Testis (tissue), 3 donors: ENCODE data around the gene THRAP3. TPM values are rescaled to one million over a fixed set of nuclear protein-coding genes. Genes with fewer than 3 reads are reported as not detected.

ENCODE experiments used
- DNase-seq: peaks from one replicate; pipeline ENCODE4 v3.0.0-alpha.2; 2019
- H3K27ac ChIP-seq, 2 donors: fragments of 200-600 bp; sonication (generic); one replicate each; pipeline ENCODE4 v1.5.1; 2019
- H3K27me3 ChIP-seq: fragments of 200-600 bp; sonication (generic); one replicate; pipeline ENCODE4 v1.5.1; 2019
- H3K36me3 ChIP-seq: fragments of 200-600 bp; sonication (generic); one replicate; pipeline ENCODE4 v1.5.1; 2017; ENCODE audit warnings: low read depth; ENCODE audit errors: missing control alignments
- H3K4me1 ChIP-seq: fragments of 200-600 bp; sonication (generic); one replicate; pipeline ENCODE4 v1.5.1; 2019
- H3K4me3 ChIP-seq, 2 donors: fragments of 200-600 bp; sonication (generic); one replicate each; pipeline ENCODE4 v1.5.1; 2017 to 2019
- H3K9me3 ChIP-seq: fragments of 200-600 bp; sonication (generic); one replicate; pipeline ENCODE4 v1.5.1; 2017
- CTCF ChIP-seq, 3 experiments: fragments of 450-650 bp in 2 of 3; fragments of 200-600 bp in 1 of 3; sonication (generic) in 1 of 3; IDR thresholded peaks; one replicate each; pipeline ENCODE4 v1.5.1; 2016 to 2019; ENCODE audit warnings: antibody characterized with exemption in 3 of 3, mild to moderate bottlenecking in 2 of 3, moderate library complexity in 1 of 3
- POLR2A ChIP-seq: fragments of 450-650 bp; IDR thresholded peaks from one replicate; pipeline ENCODE4 v1.6.1; 2017; ENCODE audit warnings: antibody characterized with exemption, mild to moderate bottlenecking, moderate library complexity
- WGBS, 2 donors: methylation state at CpG; one replicate each; pipeline ENCODE4 v1.1.5; 2018; 5-methylcytosine and 5-hydroxymethylcytosine counted together
- intact Hi-C: fragments of 100-400 bp; cut with DNase I; formaldehyde crosslinking; loops from one replicate; pipeline ENCODE4 v1.15.1; 2023; ENCODE audit warnings: low total_unique reads
- polyA plus RNA-seq: library from polyadenylated mRNA; stranded (reverse); fragments of 350-450 nt; fragmentation: Illumina TruSeq; extraction: RNeasy Lipid Tissue Mini Kit (QIAGEN cat#74804); gene quantifications from one replicate; pipeline ENCODE4 v1.2.3, GENCODE V29; 2014; ENCODE audit warnings: low read depth, low replicate concordance; ENCODE audit not compliant: insufficient read depth
- total RNA-seq, 2 donors: library from RNA; depleted of rRNA; stranded (reverse); fragments of >200 nt; gene quantifications; one replicate each; pipeline ENCODE4 v1.2.3, GENCODE V29; 2016

THRAP3 gene
- total and polyA plus RNA-seq, 3 donors from 2014 or later = 72.5 to 112 (median 93.0) TPM

- H3K4me1 ChIP-seq = peaks cover 14% of the 10 kb centered on the region
- no peaks in the 10 kb centered on the region for H3K27me3 ChIP-seq
- no peak for DNase-seq
- intact Hi-C loops = no loop called here
- H3K27ac ChIP-seq = no peak overlapping the region
- H3K4me3 ChIP-seq = no peak overlapping the region
- no peak for TF ChIP-seq CTCF (IDR thresholded peaks at IDR 0.05)
- TF ChIP-seq POLR2A = no peak
- 63 to 71% methylated on average over 5 to 6 of the region's 6 CpGs for WGBS, 2 donors
- no peaks in the 10 kb centered on the region for H3K9me3 ChIP-seq
- no peaks in the 10 kb centered on the region for H3K36me3 ChIP-seq
These were observed 102.3 kb downstream of the THRAP3 start for GRCh38 chr1:36326499-36326898.

- WGBS, 2 donors = 92 to 93% methylated on average over 9 of the region's 9 CpGs
- H3K36me3 ChIP-seq = no peaks in the 10 kb centered on the region
- H3K4me1 ChIP-seq = peaks cover 8% of the 10 kb centered on the region
- no peak for DNase-seq
- no peaks in the 10 kb centered on the region for H3K9me3 ChIP-seq
- intact Hi-C loops = no loop called here
- no peak for TF ChIP-seq CTCF (IDR thresholded peaks at IDR 0.05)
- no peak for TF ChIP-seq POLR2A
- H3K27me3 ChIP-seq = no peaks in the 10 kb centered on the region
- no peak overlapping the region for H3K27ac ChIP-seq
- H3K4me3 ChIP-seq = no peak overlapping the region
These were observed 103.3 kb downstream of the THRAP3 start for GRCh38 chr1:36327421-36328087.

GRCh38 chr1:36328088-36328480 lies 103.8 kb downstream of the THRAP3 start:
- Histone ChIP-seq H3K9me3 (no peaks in the 10 kb centered on the region), H3K36me3 (no peaks in the 10 kb centered on the region), H3K4me3 (no peak overlapping the region), H3K27ac (no peak overlapping the region), H3K4me1 (peaks cover 8% of the 10 kb centered on the region), H3K27me3 (no peaks in the 10 kb centered on the region)
- WGBS, 2 donors = 84 to 92% methylated on average over 4 to 6 of the region's 6 CpGs
- no peak for DNase-seq
- TF ChIP-seq CTCF (IDR thresholded peaks at IDR 0.05) (no peak), POLR2A (no peak)
- intact Hi-C loops = no loop called here

- intact Hi-C loops = no loop called here
- TF ChIP-seq CTCF (IDR thresholded peaks at IDR 0.05) (no peak), POLR2A (no peak)
These were observed 104.5 kb downstream of the THRAP3 start for GRCh38 chr1:36328713-36329112.

GRCh38 chr1:36329817-36330216 lies 105.6 kb downstream of the THRAP3 start:
- Histone ChIP-seq H3K27ac (no peak overlapping the region), H3K27me3 (no peaks in the 10 kb centered on the region), H3K4me3 (no peak overlapping the region), H3K9me3 (no peaks in the 10 kb centered on the region), H3K36me3 (no peaks in the 10 kb centered on the region), H3K4me1 (peaks cover 5% of the 10 kb centered on the region)
- WGBS, 2 donors = 90 to 94% methylated on average over 9 of the region's 9 CpGs
- no peak for DNase-seq
- intact Hi-C loops = no loop called here
- TF ChIP-seq CTCF (IDR thresholded peaks at IDR 0.05) (no peak), POLR2A (no peak)

More at GRCh38 chr1:36328713-36329112, 104.5 kb downstream of the THRAP3 start:
- Histone ChIP-seq H3K4me1 (peaks cover 8% of the 10 kb centered on the region), H3K4me3 (no peak overlapping the region), H3K9me3 (no peaks in the 10 kb centered on the region), H3K36me3 (no peaks in the 10 kb centered on the region), H3K27me3 (no peaks in the 10 kb centered on the region), H3K27ac (no peak overlapping the region)
- DNase-seq = peak; percentile 47
- 65 to 74% methylated on average over 6 of the region's 6 CpGs for WGBS, 2 donors
